LNCaP clone FGC (cell line): ENCODE results near the gene NPAS4.
"Not testable (repeated sequence)": the region's sequence is repeated elsewhere in the genome, so short reads cannot be mapped to it uniquely, and the experiment has no call there.

Experiments
- DNase-seq: peaks from one replicate; pipeline ENCODE4 v3.0.0-alpha.2; 2011; ENCODE audit warnings: low read depth
- H3K4me3 ChIP-seq: 2 replicates; pipeline ENCODE4 v1.5.1; 2011; ENCODE audit warnings: mild to moderate bottlenecking, low read depth, low read length, control low read depth
- CTCF ChIP-seq: IDR thresholded peaks from 2 replicates; pipeline ENCODE4 v1.5.1; 2012; ENCODE audit warnings: mild to moderate bottlenecking; ENCODE audit not compliant: control insufficient read depth, insufficient read depth; ENCODE audit errors: extremely low read depth

NPAS4 gene

GRCh38 chr11:66432597-66432996, 11.8 kb downstream of the NPAS4 start:
- no peak for DNase-seq
- TF ChIP-seq CTCF = no peak
- no peak overlapping the region for H3K4me3 ChIP-seq

- no peak for DNase-seq
- TF ChIP-seq CTCF = no peak
- H3K4me3 ChIP-seq = peak overlapping the region; percentile 96
Measured at GRCh38 chr11:66437979-66438503, 17.2 kb downstream of the NPAS4 start.

GRCh38 chr11:66438504-66439466, 17.9 kb downstream of the NPAS4 start, which contains the start of gene MRPL11:
Gene MRPL11 (minus strand): TSS chr11:66438848. CDS start chr11:66438754, 94 bp downstream.
- H3K4me3 ChIP-seq = peak within 1 kb of the TSS; percentile 96
- TF ChIP-seq CTCF = peak; percentile 91
- DNase-seq = peak; percentile 87

- not testable (repeated sequence) for H3K4me3 ChIP-seq, DNase-seq
Measured at GRCh38 chr11:66440101-66440939, 19.5 kb downstream of the NPAS4 start.

- not testable (repeated sequence) for H3K4me3 ChIP-seq, DNase-seq
Measured at GRCh38 chr11:66440940-66441282, 20.1 kb downstream of the NPAS4 start.

- H3K4me3 ChIP-seq = no peak overlapping the region
- DNase-seq = peak; percentile 14
- no peak for TF ChIP-seq CTCF
Measured at GRCh38 chr11:66443602-66444001, 22.8 kb downstream of the NPAS4 start.

- no peak overlapping the region for H3K4me3 ChIP-seq
- DNase-seq = no peak
- no peak for TF ChIP-seq CTCF
Measured at GRCh38 chr11:66447012-66447411, 26.2 kb downstream of the NPAS4 start.
